GM21390 (cell line): ENCODE data around the gene JPT1.
"Not testable (repeated sequence)": the region's sequence is repeated elsewhere in the genome, so short reads cannot be mapped to it uniquely, and the experiment has no call there.

ENCODE experiments used
- ATAC-seq: cut with Tn5 transposase; IDR thresholded peaks from one replicate; pipeline ENCODE4 v1.9.1; 2021; ENCODE audit not compliant: unreplicated experiment

The JPT1 gene

GRCh38 chr17:75154195-75155106 lies at the start of gene JPT1:
TSS of gene JPT1 (minus strand) at chr17:75154512. CDS start at chr17:75154397, 115 bp downstream.
- peak; percentile 96 for ATAC-seq

GRCh38 chr17:75199886-75200618 lies 45.7 kb upstream of the JPT1 start:
- ATAC-seq = no peak

- no peak for ATAC-seq
Measured at GRCh38 chr17:75194879-75195278, 40.6 kb upstream of the JPT1 start.

- ATAC-seq = no peak
Measured at GRCh38 chr17:75191584-75191983, 37.3 kb upstream of the JPT1 start.

GRCh38 chr17:75188614-75189013 lies 34.3 kb upstream of the JPT1 start:
- no peak for ATAC-seq

GRCh38 chr17:75183999-75184884 lies 29.9 kb upstream of the JPT1 start:
- no peak for ATAC-seq

- peak; percentile 66 for ATAC-seq
Measured at GRCh38 chr17:75182569-75183436, 28.5 kb upstream of the JPT1 start, which contains the start of gene SUMO2. TSS of gene SUMO2 (minus strand) at chr17:75182959. CDS start at chr17:75182834, 125 bp downstream.

GRCh38 chr17:75182319-75182568 lies 27.9 kb upstream of the JPT1 start:
- no peak for ATAC-seq

GRCh38 chr17:75181608-75182318 lies 27.5 kb upstream of the JPT1 start:
- ATAC-seq = peak; percentile 8

GRCh38 chr17:75181110-75181509 lies 26.8 kb upstream of the JPT1 start:
- ATAC-seq = no peak

GRCh38 chr17:75178453-75178852 lies 24.1 kb upstream of the JPT1 start:
- ATAC-seq = no peak

GRCh38 chr17:75176625-75177024 lies 22.3 kb upstream of the JPT1 start:
- ATAC-seq = no peak

- no peak for ATAC-seq
Measured at GRCh38 chr17:75174996-75175395, 20.7 kb upstream of the JPT1 start.

GRCh38 chr17:75173526-75173925 lies 19.2 kb upstream of the JPT1 start:
- no peak for ATAC-seq

- no peak for ATAC-seq
Measured at GRCh38 chr17:75168998-75169397, 14.7 kb upstream of the JPT1 start.

- not testable (repeated sequence) for ATAC-seq
Measured at GRCh38 chr17:75164606-75165005, 10.3 kb upstream of the JPT1 start.

GRCh38 chr17:75163074-75163473 lies 8.8 kb upstream of the JPT1 start:
- no peak for ATAC-seq

GRCh38 chr17:75160211-75160610 lies 5.9 kb upstream of the JPT1 start:
- no peak for ATAC-seq

GRCh38 chr17:75159196-75160031 lies 5.1 kb upstream of the JPT1 start:
- no peak for ATAC-seq
